ENCODE measurements around the gene KCNK4.

KCNK4 gene

DNA sequence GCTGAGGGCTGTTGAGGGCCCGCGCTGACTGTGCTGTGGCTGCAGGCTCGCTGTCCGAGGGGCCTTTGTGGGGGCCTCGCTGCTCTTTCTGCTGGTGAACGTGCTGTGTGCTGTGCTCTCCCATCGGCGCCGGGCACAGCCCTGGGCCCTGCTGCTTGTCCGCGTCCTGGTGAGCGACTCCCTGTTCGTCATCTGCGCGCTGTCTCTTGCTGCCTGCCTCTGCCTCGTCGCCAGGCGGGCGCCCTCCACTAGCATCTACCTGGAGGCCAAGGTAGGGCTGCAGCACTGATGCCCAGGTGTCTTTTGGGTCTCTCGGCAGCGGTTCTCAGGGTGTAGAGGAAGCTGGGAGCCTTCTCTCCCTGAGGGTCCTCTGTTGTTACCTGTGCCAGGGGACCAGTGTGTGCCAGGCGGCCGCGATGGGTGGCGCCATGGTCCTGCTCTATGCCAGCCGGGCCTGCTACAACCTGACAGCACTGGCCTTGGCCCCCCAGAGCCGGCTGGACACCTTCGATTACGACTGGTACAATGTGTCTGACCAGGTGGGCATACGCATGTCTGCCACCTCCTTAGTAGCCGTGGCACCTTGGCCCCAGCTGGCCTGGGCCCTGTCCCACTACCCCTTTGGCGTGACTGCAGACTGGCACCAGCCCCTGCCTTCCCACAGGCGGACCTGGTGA, 3.3 kb upstream of the KCNK4 start:
- no peak overlapping the region for H3K4me3 ChIP-seq (ENCODE audit: low read depth, low read length)
- TF ChIP-seq, protein P1, sequence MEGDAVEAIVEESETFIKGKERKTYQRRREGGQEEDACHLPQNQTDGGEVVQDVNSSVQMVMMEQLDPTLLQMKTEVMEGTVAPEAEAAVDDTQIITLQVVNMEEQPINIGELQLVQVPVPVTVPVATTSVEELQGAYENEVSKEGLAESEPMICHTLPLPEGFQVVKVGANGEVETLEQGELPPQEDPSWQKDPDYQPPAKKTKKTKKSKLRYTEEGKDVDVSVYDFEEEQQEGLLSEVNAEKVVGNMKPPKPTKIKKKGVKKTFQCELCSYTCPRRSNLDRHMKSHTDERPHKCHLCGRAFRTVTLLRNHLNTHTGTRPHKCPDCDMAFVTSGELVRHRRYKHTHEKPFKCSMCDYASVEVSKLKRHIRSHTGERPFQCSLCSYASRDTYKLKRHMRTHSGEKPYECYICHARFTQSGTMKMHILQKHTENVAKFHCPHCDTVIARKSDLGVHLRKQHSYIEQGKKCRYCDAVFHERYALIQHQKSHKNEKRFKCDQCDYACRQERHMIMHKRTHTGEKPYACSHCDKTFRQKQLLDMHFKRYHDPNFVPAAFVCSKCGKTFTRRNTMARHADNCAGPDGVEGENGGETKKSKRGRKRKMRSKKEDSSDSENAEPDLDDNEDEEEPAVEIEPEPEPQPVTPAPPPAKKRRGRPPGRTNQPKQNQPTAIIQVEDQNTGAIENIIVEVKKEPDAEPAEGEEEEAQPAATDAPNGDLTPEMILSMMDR (conservative IDR thresholded peaks at IDR 0.05; ENCODE audit: low read depth, low read length): no peak
- DNase-seq (ENCODE audit: low read depth): no peak

DNA sequence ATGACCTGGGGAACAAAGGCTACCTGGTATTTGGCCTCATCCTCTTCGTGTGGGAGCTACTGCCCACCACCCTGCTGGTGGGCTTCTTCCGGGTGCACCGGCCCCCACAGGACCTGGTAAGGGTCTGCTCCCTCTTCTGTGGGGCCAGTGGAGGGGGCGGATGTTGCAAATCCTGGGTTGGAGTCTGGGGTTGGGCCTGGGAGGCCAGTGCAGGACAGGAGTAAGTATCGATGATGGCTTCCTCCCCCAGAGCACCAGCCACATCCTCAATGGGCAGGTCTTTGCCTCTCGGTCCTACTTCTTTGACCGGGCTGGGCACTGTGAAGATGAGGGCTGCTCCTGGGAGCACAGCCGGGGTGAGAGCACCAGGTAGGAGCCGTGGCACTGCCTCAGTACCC, 2.8 kb upstream of the KCNK4 start:
- TF ChIP-seq, protein P1 (conservative IDR thresholded peaks at IDR 0.05; ENCODE audit: low read depth, low read length): no peak
- DNase-seq (ENCODE audit: low read depth): no peak
- H3K4me3 ChIP-seq (ENCODE audit: low read depth, low read length): no peak overlapping the region

DNA sequence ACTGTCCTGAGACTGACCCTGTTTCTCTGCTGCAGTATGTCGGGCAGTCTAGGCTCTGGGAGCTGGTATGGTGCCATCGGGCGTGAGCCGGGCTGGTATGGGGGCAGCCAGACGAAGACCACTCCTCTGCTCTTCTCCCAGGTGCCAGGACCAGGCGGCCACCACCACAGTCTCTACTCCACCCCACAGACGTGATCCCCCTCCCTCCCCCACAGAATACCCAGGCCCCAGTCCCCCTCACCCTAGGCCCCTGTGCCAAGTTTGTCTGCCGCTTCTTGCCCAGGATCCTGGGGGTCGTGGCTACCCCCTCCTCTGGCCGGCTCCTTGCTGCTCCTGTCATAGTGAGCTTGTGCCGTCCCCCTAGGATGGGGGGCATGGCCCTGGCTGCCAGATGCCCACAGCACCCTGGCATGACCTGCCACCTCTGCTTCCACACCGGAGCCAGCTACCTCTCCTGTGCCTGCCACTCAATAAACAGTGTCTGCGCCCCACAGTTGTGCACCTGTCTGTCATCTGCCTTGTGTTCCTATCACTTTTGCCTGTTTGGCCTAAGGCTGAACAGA, 2.0 kb upstream of the KCNK4 start:
- TF ChIP-seq, protein P1 (conservative IDR thresholded peaks at IDR 0.05; ENCODE audit: low read depth, low read length): no peak
- H3K4me3 ChIP-seq (ENCODE audit: low read depth, low read length): no peak overlapping the region
- no peak for DNase-seq (ENCODE audit: low read depth)

DNA sequence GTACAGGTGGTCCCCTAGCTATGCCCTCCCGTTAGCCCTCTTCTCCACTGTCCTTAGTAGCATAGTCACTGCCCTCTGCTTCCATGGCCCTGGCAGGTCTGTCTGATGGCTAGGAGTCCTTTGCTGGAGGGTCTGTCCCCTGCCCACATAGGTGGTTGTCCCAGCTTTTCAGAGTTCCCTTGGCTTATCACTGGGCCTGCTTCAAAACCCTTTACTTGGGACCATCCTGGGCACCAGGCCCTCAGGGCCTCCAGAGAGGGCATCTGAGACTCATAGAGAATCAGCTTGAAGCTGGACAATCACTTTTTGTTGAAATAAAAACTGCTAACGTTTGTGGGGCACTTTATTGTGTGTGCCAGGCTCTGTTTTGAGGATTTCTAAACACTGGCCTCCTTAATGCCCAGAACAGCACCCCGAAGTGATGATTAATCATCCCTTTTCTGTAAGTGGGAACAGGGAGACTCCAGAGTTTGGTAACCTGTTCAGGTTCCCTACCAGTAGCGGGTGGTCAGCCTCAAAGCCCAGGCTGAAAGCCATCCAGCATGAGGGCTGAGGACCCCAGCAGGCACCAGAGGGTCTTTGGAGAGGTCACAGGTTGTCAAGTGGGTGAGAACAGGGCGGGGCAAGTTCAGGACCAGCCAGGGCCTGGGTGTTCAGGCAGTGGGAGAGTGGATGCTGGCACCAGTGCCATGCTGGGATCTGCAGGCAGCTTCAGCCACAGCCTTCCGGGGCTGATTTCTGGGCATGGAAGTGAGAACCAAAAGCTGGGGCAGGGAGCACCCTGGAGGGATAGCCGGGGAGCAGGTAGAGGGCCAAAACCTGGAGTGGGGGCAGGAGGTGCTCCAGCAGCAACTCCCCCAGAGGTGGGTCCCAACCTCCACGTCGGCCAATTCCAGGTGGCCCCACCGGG, 495 bp upstream of the KCNK4 start:
- TF ChIP-seq, protein P1 (conservative IDR thresholded peaks at IDR 0.05; ENCODE audit: low read depth, low read length): no peak
- H3K4me3 ChIP-seq (ENCODE audit: low read depth, low read length): no peak overlapping the region
- DNase-seq (ENCODE audit: low read depth): no peak

DNA sequence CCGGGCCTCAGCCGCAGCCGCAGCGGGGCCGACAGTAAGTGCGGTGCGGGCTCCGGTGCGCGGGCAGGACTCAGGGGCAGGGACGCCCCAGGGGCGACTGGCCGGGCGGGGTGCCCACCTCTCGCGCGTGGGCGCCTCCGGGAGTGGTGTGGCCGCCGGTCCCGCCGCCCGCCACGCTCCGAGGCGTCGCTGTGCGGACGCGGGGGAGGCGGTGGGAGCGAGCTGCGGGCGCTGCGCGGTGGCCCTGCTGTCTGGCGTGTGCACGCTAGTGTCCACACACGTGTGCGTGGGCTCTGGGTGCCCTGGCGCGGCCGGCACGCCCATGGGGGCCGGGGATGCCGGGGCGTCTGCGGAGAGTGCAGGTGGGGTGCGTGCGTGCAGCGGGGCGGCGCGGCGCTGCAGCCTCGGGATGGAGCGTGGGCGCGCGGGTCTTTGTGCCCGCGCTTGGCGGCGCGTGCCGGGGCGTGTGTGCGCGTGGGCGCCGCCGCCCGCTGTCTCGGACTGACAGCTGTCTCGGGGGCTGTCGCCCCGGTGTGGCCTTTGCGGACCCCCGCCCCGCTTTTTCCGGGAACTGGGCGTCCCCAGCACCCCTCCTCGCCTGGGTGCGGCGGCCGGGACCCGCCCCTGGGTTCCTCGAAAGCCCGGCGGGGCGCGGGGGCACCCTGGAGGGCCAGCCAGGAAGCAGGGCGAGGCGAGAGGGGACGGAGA, 804 bp downstream of the KCNK4 start:
- no peak for DNase-seq (ENCODE audit: low read depth)
- H3K4me3 ChIP-seq (ENCODE audit: low read depth, low read length): no peak overlapping the region
- TF ChIP-seq, protein P1 (conservative IDR thresholded peaks at IDR 0.05; ENCODE audit: low read depth, low read length): no peak

DNA sequence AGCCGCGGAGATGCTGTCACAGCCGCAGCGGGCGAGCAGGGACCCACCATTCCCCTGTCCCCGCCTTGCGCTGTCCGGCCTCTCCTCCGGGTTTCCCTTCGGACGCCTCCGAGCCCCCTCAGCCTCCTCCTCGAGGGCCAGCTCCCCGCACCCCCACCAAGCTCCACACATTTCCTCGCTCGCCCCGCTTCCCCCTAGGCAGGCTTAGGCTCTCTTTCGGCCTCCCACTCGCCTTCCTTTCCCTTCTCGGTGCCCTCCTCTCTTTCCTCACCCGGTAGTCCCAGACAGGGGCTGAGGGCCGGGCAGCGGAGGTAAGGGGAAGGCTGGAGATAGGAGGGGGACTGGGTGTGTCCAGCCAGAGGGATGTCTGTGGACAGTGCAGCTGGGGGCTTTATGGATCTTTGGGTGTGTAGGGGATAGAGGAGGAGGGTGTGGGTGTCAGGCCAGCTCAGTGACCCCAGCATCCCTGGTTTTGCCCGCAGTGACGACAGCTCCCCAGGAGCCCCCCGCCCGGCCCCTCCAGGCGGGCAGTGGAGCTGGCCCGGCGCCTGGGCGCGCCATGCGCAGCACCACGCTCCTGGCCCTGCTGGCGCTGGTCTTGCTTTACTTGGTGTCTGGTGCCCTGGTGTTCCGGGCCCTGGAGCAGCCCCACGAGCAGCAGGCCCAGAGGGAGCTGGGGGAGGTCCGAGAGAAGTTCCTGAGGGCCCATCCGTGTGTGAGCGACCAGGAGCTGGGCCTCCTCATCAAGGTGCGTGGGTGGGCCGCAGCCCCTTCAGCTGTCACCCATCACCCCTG, 1.6 kb downstream of the KCNK4 start:
- DNase-seq (ENCODE audit: low read depth): no peak
- H3K4me3 ChIP-seq (ENCODE audit: low read depth, low read length): no peak overlapping the region
- TF ChIP-seq, protein P1 (conservative IDR thresholded peaks at IDR 0.05; ENCODE audit: low read depth, low read length): no peak
